Measurements from ENCODE around the gene TOMM7.
A peak's percentile ranks its signal among the peaks of the same experiment; 100 is the strongest.
"Not testable (repeated sequence)": the region's sequence is repeated elsewhere in the genome, so short reads cannot be mapped to it uniquely, and the experiment has no call there.

Gene TOMM7

DNA sequence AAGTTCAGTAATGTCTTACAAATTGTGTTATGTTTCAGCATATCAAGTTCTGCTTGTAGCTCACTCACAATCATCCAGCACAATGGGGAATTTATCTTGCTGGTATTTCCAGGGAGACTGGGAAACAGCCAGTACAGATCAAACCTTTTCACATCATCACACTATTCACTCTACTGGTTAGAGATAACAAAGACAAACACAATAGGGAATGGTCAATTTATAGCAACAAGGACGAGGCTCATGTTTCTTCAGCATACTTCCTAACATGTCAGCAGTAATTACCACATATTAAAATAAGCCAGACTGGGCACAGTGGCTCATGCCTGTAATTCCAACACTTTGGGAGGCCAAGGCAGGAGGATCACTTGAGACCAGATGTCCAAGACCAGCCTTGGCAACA lies 38.3 kb downstream of the TOMM7 start:
- DNase-seq (ENCODE audit: low read depth), result no peak

- DNase-seq (ENCODE audit: low read depth), result no peak
Observed at GRCh38 chr7:22783421-22783820, 39.2 kb downstream of the TOMM7 start.

- DNase-seq (ENCODE audit: low read depth), result peak; percentile 25
Observed at GRCh38 chr7:22782616-22783232, 39.9 kb downstream of the TOMM7 start.

DNA sequence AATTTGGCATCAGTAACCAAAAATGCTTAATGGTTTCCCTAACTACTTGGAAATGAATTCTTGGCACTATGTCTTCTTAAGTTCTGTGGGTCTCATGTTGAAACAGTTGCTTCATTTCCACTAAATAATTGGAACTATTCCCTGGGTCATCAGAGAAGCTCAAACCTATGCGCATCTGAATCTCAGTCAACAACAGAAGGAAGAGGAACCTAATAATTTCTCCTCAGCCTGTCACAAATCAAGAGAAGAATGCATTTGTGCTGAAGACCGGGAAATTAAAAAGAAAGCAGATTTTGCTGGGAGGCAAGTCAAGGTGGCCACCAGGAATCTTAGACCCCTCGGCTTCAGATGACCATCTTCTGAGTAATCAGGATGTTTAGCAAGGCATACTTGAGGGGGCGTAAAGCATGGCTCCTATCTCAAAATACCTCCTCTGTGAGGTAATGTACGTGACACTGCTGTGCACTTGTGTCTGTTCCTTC lies 41.4 kb downstream of the TOMM7 start:
- DNase-seq (ENCODE audit: low read depth), result peak; percentile 67

DNA sequence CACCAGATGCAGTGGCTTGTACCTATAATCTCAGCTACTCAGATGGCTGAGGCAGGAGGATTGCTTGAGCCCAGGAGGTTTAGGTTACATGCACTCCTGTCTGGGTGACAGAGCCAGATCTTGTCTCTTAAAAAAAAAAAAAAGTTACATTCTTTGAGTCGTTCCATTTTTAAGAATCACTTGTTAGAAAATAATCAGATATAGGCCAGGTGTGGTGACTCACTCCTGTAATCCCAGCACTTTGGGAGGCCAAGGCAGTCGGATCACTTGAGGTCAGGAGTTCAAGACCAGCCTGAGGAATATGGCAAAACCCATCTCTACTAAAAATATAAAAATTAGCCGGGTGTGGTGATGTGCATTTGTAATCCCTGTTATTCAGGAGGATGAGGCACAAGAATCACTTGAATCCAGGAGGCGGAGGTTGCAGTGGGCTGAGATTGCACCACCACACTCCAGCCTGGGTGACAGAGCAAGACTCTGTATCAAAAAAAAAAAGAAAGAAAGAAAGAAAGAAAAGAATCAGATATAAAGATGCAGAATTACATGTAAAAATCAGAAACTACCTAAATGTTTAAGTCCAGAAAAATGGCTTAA lies 42.8 kb downstream of the TOMM7 start:
- DNase-seq (ENCODE audit: low read depth), result not testable (repeated sequence)

DNA sequence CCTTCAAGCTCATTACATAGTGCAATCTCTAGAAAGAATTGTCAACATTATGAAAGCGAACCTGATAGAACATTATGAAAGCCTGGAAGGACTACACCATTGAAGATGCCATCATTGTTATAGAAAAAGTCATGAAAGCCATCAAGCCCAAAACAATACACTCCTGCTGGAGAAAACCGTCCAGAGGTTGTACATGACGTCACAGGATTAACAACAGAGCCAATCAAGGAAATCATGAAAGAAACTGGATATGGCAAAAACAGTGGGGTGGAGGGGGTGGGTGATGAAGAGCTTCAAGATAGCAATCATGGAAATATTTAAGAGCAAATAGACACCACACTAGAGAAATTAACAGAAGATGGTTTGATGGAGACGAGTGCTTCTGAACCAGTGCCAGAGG lies 45.7 kb downstream of the TOMM7 start:
- DNase-seq (ENCODE audit: low read depth), result no peak

GRCh38 chr7:22772885-22773284 lies 49.8 kb downstream of the TOMM7 start:
- DNase-seq (ENCODE audit: low read depth), result no peak

DNA sequence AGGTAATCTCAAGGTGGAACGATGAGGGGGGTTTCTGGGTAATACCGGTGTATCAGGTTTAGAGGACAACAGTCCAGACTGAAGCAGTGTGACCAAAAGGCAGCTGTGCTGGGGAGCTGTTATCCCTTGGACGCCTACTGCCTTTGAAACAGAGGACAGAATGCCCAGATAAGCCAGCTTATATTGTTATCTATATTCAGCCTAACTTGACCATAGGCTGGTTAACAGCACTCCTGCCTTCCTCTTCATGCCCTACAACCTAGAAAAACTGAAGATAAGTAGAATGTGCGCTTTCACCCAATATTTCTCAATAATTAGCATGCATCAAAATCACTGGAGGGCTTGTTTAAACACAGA lies 50.8 kb downstream of the TOMM7 start:
- no peak for DNase-seq (ENCODE audit: low read depth)

DNA sequence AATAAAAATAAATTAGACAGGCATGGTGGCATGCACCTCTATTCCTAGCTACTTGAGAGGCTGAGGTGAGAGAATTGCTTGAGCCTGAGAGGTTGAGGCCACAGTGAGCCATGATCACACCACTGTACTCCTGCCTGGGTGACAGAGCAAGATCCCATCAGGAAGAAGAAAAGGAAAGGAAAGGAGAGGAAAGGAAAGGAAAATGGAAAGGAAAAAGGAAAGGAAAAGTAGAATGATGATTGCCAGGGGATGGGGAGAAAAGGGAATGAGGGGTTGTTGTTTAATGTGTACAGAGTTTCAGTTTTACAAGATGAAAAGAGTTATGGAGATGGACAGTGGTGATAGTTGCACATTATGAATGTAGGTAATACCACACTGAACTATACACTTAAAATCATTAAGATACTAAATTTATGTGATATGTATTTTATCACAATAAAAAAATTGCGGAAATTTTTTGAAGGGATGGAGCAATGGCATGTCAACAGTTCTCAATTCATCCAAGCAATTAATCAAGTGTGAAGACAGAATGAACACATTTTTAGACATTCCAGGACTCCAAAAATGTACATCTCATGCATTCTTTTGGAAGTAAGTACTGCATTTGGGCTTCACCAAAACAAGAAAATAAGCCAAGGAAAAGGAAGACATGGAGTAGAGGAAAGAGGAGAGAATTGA lies 51.3 kb downstream of the TOMM7 start:
- DNase-seq (ENCODE audit: low read depth), result no peak

GRCh38 chr7:22765609-22766008 lies 57.0 kb downstream of the TOMM7 start:
- no peak for DNase-seq (ENCODE audit: low read depth)

Measured in HS-5 (cell line).